Measurements from ENCODE around the gene TIAL1.
"Not testable (repeated sequence)": the region's sequence is repeated elsewhere in the genome, so short reads cannot be mapped to it uniquely, and the experiment has no call there.

Gene TIAL1

DNA sequence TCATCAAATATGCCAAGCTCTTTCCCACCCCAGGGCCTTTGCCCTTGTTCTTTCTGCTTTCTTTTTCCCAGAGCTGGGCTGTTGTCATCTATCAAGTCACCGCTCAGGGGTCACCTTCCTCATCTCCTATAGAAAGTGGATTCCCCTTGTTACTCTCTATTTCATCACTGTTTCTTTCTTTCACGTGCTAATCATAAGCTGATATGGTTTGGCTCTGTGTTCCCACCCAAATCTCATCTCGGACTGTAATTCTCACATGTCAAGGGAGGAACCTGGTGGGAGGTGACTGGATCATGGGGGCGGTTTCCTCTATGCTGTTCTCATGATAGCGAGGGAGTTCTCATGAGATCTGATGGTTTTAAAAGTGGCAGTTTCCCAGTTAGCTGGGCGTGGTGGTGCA, 17.0 kb upstream of the TIAL1 start:
- no peak for DNase-seq (ENCODE audit: low spot score)

DNA sequence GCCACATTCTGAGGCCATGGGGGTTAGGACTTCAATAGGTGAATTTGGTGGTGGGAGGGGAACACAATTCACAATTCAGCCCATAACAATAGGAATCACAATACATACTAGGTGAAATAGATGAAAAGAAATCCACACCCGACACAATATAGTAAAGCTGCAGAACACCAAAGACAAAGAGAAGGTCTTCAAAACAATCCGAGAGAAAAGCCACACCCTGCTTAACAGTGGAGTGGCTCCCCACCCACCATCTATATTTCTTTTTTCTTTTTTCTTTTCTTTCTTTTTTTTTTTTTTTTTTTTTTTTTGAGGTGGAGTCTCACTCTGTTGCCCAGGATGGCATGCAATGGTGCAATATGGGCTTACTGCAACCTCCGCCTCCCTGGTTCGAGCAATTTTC, 14.7 kb upstream of the TIAL1 start:
- no peak for DNase-seq (ENCODE audit: low spot score)

DNA sequence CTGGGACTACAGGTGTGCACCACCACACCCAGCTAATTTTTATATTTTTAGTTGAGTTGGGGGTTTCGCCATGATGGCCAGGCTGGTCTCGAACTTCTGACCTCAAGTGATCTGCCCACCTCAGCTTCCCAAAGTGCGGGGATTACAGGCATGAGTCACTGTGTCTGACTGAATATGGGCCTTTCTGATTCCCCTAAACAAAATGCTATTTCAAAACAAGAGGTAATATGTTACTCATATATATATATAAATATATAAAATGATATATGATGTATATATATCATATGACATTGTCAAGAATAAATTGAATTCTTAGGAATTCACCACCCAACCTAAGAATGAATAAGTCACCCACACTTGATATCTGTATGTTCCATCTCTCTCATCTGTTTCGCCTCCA, 12.8 kb upstream of the TIAL1 start:
- DNase-seq (ENCODE audit: low spot score) = no peak

DNA sequence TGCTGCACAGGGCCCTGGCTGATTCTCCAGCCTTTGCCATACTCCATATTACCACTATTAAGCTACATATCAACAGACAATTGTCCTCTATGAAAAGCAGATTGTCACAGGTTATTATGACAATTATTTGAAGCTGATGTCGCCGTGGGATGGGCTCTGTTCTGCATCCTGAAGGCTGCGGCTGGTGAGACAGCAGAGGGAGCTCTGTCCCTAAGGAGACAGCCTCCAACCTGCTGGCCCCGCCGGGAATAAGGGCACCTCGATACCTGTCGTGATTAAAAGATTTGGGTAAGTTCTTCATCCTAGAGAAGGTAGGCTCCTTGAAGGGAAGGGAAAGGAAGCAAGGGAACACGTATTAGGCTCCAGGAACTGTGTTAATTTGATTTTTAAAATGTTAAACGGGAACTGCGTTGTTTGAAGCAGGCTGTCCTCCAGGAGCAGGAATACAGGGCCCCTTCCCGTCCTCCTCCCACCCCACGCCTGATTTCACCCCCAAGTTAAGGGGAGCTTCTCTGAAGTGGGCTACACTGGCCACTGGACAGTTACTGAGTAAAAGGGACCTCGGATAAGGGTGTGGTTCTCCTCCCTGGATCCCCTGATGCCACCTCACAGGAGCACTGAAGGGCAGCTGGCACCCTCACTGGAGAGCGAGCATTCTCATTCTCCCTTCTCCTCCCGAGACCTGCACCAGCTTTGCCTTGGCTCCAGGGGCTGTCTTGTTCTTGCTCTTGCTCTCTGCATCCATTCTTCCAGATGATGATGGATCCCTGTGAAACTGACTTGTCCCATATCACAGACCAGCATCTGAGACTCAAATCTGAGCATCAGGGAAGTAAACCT, 11.8 kb upstream of the TIAL1 start:
- peak; percentile 40 for DNase-seq (ENCODE audit: low spot score)

DNA sequence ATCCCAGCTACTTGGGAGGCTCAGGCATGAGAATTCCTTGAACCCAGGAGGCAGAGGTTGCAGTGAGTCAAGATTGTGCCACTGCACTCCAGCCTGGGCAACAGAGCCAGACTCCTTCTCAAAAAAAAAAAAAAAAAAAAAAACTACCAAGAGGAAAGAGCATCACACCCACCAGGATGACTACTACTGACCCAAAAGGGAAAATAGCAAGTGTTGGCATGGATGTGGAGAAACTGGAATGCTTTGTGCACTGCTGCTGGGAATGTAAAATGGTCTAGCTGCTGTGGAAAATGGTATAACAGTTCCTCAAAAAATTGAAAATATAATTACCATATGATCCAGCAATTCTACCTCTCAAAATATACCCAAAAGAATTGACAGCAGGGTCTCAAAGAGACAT, 7.7 kb upstream of the TIAL1 start:
- no peak for DNase-seq (ENCODE audit: low spot score)

DNA sequence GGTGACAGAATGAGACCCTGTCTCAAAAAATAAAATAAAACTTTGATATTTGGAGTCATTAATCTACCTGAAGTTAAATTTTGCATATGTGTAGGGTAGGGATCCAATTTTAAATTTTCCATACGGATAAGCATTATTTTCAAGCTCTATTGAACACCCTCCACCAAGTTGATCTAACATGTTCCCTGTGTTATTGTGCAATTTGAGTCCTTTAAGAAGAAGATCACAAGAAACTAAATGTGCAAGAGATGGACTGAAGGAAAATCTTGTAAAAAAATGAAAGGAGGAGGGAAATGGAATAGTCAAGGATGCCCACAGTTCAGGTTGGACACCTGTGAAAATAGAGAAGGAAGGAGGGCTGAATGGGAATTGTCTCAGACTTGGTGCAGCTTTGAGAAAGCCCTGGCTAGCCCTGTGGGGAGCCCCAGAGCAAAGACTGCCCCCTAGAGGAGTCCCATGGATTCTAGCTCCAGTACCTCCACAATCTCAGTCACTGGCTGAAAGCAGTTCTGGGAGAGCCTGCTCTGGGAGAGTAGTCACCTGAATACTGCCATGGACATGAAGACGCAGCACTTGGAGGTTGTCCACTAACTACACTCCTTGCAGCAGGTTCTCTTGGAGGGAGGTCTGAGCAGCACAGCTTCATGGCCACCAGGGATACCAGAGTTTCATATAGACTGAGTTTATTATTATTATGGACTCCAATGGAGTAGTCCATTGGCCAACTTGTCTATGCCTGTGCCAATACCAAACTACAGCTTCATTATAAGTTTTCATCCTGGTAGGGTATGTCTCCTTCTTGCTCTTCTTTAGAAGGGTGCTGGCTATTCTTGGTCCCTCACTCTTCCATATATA, 5.7 kb upstream of the TIAL1 start:
- peak; percentile 19 for DNase-seq (ENCODE audit: low spot score)

DNA sequence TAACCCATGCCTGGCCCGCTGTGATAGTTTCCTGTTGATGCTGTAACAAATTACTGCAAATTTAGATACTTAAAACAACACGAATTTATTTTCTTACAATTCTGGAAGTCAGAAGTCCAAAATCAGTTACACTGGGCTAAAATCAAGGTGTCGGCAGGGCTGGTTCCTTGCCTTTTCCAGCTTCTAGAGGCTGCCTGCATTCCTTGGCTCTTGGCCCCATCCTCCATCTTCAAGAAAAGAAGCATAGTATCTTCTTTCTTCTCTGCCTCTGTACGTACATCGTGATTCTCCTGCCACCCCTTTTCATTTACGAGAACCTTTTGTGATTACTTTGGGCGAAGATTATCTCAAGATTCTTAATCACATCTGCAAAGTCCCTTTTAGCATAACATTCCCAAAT, 1.6 kb upstream of the TIAL1 start:
- DNase-seq (ENCODE audit: low spot score) = no peak

DNA sequence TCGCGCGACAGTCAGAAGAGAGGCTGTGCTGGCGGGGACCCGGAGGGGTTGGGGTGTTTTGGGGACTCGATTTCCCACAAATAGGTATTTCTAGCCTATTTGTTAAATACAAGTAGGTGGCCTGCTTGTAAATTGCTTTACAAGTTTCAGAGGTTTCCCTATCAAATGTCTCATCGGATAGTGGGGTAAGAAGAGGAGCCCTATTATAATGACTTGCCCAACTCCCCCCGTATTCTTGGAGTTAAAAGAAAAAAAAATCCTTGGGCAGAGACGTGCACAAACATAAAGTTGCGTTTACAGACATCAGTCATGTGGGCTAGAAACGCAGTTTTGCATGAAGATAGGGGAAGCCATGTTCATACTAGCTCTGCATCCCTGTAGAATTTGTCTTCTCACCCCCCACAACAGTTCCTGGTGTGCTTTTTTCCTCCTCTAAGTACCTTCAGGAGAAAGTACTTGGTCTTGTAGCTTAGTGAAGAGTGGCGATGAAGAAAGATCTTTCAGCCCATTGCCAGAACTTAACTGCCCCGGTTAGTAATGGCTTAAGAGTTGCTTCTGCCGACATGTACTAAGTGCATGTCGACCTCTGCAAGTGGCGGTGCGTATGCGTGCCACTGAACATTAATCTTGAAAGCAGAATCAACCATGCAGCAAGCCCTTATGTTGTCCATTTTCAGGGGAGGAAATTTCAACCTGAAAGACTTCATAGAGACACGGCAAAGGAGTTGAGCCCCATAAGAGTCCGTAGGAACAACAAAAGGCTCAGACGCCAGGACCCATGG, 832 bp upstream of the TIAL1 start:
- no peak for DNase-seq (ENCODE audit: low spot score)

DNA sequence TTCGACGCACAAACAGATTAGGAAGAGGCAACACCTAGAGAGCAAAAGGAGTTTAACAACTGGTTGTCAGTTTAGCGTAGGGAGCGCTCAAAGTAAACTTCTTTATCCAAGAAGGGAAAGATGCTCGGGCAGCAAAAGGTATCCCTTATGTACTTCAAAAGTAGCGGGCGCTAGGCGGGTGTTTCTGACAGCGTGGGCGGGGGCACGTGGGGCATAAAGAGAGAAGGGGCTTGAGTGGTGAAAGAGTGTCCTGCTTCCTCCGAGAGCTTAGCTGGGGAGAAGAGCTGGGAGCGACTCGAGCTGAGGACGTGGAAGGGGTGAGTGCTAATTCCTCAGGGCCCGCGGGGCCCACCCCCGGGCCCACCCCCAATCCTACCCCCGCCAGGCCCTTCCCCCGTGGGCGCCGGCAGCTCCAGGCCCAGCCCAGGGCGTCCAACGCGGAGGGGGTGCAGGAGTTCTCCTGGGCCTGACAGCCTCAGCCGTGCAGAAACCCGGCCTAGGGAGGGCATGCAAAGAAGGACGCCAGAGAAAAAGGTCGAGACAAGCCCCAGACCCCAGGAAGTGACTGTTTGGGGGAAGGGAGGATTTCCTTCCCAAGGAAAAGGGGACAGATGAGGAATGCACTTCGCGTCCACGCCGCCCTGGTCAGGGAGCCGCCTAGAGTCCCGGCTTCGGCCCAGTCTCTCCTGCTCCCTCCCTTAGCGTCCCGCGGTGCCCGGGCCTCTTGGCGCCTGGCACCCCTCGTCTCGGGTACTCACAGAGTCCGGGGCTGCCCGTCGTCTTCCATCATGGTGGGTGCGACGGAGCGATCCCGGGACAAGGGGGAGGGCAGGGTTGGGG, 868 bp downstream of the TIAL1 start:
- peak; percentile 60 for DNase-seq (ENCODE audit: low spot score)

DNA sequence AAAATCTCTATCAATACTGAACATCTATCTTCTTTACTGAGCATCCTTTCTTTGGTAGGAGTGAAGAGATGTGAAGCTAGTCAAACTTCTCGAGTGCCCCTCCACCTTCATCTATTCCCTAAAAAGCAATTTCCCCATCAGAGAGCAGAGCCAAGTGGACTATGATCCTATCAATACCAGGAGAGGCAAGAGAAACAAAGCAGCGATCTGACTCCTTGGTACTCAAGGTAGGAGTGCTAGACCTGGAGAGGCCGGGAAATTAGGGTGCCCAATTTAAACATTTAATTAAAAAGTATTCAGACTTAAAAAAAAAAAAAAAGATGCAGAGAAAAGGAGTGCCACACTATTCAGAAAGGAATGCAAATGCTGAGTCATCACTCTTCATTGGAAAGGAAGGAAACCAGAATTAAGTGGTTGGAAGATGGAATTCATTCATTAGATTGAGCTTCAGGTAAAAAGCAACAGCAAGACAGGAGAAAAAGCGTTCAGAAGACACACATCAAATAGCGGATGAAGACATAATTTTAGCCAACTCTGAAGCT, 1.6 kb downstream of the TIAL1 start:
- DNase-seq (ENCODE audit: low spot score) = peak; percentile 27

DNA sequence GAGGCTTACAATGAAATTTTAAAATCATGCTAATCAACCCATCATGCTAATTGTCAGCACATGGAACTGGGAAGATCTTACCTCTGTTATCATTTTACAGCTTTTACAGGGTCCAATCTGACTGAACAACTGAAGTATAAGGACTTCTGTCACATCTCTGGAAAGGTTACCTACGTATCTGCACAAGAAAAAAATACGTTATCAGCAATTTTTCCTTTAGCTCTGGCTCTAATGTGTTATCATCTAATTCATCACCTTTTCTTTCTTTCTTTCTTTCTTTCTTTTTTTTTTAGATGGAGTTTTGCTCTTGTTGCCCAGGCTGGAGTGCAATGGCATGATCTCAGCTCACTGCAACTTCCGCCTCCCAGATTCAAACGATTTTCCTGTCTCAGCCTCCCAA, 8.7 kb downstream of the TIAL1 start:
- no peak for DNase-seq (ENCODE audit: low spot score)

DNA sequence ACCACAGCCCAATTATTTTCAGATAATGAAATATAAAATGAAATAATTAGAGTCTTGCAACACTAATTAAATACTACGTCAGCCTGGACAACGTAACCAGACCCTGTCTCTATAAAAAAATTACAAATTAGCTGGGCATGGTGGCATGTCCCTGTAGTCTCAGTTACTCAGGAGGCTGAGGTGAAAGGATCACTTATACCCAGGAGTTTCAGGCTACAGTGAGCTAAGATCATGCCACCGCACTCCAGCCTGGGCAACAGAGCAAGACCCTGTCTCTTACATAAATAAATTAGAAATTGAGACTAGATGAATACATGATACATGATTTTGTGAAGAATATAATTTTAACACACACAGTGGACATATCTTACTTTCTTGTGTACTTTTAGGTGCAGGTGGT, 18.4 kb downstream of the TIAL1 start:
- no peak for DNase-seq (ENCODE audit: low spot score)

DNA sequence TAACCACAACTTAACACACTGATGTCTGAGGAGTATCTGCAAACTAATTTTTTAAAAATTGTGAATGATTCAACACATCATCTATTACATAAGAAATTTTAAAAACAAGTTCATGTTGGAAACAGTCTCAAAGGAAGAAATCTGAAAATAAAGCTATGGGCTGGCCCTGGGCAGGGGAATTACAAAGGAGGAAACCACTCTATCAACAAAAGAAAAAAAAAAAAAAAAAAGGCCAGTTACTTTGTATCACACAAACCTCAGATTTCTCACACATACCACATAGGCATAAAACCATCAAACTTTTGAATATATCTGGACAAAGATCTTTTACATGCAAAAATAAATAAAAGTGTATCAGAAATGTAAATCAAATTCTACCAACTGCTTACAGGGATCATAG, 20.8 kb downstream of the TIAL1 start:
- no peak for DNase-seq (ENCODE audit: low spot score)

DNA sequence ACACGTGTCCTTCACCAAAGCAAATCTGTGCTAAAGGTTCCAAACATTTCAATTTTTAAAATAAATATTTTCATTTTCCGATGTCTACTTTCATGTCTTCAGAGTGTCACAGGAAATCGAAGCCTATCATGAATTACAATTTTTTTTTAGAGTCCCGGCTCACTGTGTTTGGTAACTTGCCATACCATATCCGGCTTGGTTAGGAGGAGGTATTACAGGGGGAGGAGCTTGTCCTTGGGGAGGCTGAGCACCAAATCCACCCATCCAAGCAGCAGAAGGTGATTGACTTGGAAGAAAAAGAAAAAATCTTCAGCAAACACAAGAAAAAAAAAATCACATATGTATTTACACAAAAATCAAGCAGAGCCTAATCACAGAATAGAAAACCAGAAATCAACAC, 21.3 kb downstream of the TIAL1 start:
- DNase-seq (ENCODE audit: low spot score) = peak; percentile 60

DNA sequence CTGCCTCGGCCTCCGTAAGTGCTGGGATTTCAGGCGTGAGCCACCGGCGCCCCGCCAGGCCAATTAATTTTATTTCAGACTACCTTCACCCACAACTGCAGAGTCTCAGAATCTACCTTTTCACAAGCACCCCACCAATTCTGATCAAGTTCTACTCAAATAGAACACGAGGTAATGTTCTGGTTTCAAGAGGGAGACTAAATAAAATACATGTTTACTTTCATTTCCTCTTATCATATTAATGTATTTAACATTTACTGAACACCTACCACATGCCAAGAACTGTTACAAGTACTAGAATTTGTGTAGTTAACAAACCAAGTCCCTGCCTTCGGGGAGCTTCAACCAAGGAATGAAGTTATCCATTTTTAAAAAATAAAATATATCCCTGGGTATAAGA, 28.8 kb downstream of the TIAL1 start:
- DNase-seq (ENCODE audit: low spot score) = no peak

DNA sequence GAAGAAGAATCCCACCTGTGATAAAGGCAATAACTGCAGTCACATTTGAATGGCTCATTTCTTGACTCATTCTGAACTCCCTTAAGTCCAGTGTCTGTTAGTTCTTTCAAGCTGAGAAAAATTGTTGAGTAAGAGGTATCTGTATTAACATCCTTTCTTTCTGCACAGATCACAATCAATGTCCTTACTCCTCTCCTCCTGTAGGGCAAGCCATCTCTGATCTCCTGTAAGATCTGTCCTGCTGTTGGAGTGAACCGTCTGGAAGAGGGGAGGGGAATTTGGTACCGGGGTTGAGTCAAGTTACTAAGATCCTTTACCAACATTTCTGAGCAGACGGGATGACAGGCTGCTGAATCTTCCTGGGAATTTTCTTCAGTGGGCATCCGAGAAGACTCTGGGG, 34.7 kb downstream of the TIAL1 start:
- no peak for DNase-seq (ENCODE audit: low spot score)

DNA sequence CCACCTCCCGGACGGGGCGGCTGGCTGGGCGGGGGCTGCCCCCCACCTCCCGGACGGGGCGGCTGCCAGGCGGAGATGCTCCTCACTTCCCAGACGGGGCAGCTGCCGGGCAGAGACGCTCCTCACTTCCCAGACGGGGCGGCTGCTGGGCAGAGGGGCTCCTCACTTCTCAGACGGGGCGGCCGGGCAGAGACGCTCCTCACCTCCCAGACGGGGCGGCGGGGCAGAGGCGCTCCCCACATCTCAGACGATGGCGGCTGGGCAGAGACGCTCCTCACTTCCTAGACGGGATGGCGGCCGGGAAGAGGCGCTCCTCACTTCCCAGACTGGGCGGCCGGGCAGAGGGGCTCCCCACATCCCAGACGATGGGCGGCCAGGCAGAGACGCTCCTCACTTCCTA, 37.3 kb downstream of the TIAL1 start:
- DNase-seq (ENCODE audit: low spot score) = not testable (repeated sequence)

DNA sequence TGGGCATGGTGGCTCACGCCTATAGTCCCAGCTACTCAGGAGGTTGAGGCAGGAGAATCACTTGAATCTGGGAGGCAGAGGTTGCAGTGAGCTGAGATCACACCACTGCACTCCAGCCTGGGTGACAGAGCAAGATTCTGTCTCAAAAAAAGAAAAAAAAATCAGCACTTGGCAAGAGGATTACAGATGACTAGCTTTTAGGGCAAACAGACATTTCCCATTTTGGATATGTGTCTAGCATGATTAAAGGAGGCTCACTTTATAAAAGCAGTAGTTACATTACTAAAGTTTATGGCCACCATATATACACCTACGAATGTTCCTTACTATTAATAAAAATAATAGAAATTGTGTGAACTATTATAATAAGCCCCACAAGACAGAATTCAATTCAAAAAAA, 40.7 kb downstream of the TIAL1 start:
- DNase-seq (ENCODE audit: low spot score) = not testable (repeated sequence)

DNA sequence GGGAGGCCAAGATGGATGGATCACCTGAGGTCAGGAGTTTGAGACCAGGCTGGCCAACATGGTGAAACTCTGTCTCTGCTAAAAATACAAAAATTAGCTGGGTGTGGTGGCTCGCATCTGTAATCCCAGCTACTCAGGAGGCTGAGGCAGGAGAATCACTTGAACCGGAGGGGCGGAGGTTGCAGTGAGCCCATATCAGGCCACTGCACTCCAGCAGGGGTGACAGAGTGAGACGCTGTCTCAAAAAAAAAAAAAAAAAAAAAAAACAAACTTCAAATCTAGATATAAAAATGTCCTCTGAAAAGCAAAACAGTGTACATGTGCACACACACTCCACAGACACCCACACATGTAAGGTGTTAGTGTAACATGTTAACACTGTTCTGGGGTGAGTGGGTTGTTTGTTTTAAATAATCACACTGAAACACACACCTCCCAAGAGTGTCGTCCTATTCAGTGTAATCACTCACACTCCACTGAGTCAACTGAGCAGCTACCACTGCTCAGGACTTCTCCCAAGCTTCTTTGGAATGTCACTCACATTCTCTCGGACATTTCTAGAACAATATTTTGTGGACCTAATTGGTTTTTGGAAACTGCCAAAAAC, 41.5 kb downstream of the TIAL1 start:
- DNase-seq (ENCODE audit: low spot score) = no peak

DNA sequence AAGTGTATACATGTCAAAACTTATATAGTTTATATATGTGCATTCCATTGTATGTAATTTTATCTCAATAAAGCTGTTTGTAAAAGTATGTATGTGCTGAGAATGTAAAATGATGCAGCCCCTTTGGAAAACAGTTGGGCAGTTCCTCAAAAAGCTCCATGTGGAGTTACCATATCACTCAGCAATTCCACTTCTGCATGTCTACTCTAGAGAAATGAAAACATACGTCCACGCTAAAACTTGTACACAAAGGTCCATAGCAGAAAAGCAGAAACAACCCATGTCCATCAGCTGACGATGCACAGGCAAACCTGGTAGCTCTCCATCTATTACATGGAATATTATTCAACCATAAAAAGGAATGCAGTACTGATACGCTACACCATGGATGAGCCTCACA, 45.9 kb downstream of the TIAL1 start:
- DNase-seq (ENCODE audit: low spot score) = no peak
